ENCODE measurements around the gene EIF3A.

DNA sequence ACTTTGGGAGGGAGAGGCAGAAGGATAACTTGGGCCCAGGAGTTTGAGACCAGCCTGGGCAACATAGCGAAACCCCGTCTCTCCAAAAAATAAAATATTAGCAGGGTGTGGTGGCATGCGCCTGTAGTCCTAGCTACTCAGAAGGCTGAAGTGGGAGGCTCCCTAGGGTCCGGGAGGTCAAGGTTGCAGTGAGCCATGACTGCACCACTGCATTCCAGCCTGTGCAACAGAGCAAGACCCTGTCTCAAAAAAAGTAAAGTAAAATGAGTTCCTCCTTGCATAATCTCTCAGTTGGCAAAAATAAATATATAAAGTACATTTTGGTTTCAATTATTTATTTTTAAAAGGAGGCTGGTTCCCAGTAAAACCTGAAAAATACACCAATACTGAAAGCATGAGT, 39.3 kb downstream of the EIF3A start:
- TF ChIP-seq CTCF (IDR thresholded peaks at IDR 0.05; ENCODE audit: insufficient read depth, low read depth, low read length) = no peak
- no peak for TF ChIP-seq EZH2 (IDR thresholded peaks at IDR 0.05; ENCODE audit: insufficient read depth, low read length)

Measured in astrocyte (in vitro differentiated cells and primary cell).